Measurements from ENCODE around the gene REPS1. TPM values are rescaled to one million over a fixed set of nuclear protein-coding genes. Genes with fewer than 3 reads are reported as not detected.

Gene REPS1
- total RNA-seq, 1 donor from 2014 or later: 32.2 TPM

GRCh38 chr6:138964012-138964411, 24.0 kb downstream of the REPS1 start:
- H3K4me1 Mint-ChIP-seq (ENCODE audit: unreplicated experiment): peaks cover 4% of the 10 kb centered on the region
- no peak overlapping the region for H3K27ac Mint-ChIP-seq (ENCODE audit: unreplicated experiment)
- no peaks in the 10 kb centered on the region for H3K36me3 Mint-ChIP-seq (ENCODE audit: unreplicated experiment)
- no peaks in the 10 kb centered on the region for H3K27me3 Mint-ChIP-seq (ENCODE audit: unreplicated experiment)
- no peak for TF ChIP-seq CTCF (IDR thresholded peaks at IDR 0.05)
- H3K9me3 Mint-ChIP-seq (ENCODE audit: unreplicated experiment): no peaks in the 10 kb centered on the region
- H3K4me3 Mint-ChIP-seq (ENCODE audit: unreplicated experiment): no peak overlapping the region
- no peak for DNase-seq (ENCODE audit: extremely low spot score, unreplicated experiment)

DNA sequence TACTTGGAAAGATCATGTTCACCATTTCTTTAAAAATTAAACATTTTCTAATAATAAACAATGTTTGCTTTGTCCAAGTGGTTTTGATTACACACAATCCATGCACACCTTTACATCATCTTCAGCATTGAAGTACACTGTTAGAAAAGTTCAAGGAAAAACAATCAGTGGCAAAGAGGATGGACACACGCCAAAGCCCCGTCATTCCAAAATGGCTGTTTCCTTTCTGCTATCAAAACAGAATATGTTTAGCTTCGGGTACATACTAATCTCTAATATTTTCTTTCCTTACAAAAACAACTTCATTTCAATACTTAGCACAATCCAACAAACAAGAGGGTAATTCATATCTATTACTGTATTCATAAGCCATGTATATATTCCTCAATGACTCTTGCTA, 24.5 kb downstream of the REPS1 start:
- Mint-ChIP-seq H3K4me1 (ENCODE audit: unreplicated experiment) (peaks cover 3% of the 10 kb centered on the region), H3K36me3 (ENCODE audit: unreplicated experiment) (no peaks in the 10 kb centered on the region), H3K27me3 (ENCODE audit: unreplicated experiment) (no peaks in the 10 kb centered on the region), H3K4me3 (ENCODE audit: unreplicated experiment) (no peak overlapping the region), H3K9me3 (ENCODE audit: unreplicated experiment) (no peaks in the 10 kb centered on the region), H3K27ac (ENCODE audit: unreplicated experiment) (no peak overlapping the region)
- no peak for TF ChIP-seq CTCF (IDR thresholded peaks at IDR 0.05)
- no peak for DNase-seq (ENCODE audit: extremely low spot score, unreplicated experiment)

- Mint-ChIP-seq H3K27me3 (ENCODE audit: unreplicated experiment) (no peaks in the 10 kb centered on the region), H3K4me3 (ENCODE audit: unreplicated experiment) (no peak overlapping the region), H3K27ac (ENCODE audit: unreplicated experiment) (no peak overlapping the region), H3K4me1 (ENCODE audit: unreplicated experiment) (peaks cover 5% of the 10 kb centered on the region), H3K9me3 (ENCODE audit: unreplicated experiment) (no peaks in the 10 kb centered on the region), H3K36me3 (ENCODE audit: unreplicated experiment) (no peaks in the 10 kb centered on the region)
- TF ChIP-seq CTCF (IDR thresholded peaks at IDR 0.05): no peak
- DNase-seq (ENCODE audit: extremely low spot score, unreplicated experiment): no peak
Observed at GRCh38 chr6:138963119-138963518, 24.9 kb downstream of the REPS1 start.

DNA sequence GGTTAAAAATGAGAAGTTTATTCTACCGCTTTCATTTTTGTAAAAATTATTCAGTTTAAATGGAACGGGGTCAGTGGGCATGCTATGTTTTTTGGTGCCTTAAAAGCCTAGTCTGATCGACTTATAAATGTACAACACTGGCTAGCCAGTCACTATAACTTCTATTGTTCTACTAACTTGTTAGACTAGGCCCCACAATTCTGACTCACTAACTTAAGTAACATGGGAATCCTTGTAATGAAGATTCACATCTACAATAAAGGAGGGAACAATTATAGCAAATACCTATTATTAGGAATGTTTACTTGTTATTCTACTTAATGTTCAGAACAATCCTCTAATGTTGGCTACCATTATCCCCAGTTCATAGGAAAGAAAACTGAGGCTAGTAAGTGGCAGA, 28.5 kb downstream of the REPS1 start:
- peaks cover 24% of the 10 kb centered on the region for H3K4me1 Mint-ChIP-seq (ENCODE audit: unreplicated experiment)
- no peaks in the 10 kb centered on the region for H3K9me3 Mint-ChIP-seq (ENCODE audit: unreplicated experiment)
- H3K36me3 Mint-ChIP-seq (ENCODE audit: unreplicated experiment): no peaks in the 10 kb centered on the region

DNA sequence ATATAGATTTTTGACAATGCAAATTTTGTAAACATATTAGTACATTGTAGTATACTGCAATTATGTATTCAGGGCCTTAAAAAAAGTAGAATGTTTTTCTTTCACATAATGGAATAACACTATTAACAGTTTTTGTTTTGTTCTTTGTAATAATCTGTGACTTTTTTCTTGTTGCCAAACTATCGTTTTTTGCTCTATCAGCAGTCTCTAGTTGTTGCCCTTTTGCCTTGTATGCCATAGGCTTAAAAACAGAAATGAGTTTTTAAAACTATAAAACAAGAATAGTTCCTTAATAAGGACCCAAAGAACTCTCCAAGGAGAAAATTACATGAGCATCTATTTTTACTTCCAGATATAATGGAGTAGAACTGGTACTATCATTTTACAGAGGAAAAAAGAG, 29.5 kb downstream of the REPS1 start:
- Mint-ChIP-seq H3K4me1 (ENCODE audit: unreplicated experiment) (peaks cover 24% of the 10 kb centered on the region), H3K9me3 (ENCODE audit: unreplicated experiment) (peaks cover 4% of the 10 kb centered on the region), H3K4me3 (ENCODE audit: unreplicated experiment) (no peak overlapping the region), H3K36me3 (ENCODE audit: unreplicated experiment) (no peaks in the 10 kb centered on the region), H3K27ac (ENCODE audit: unreplicated experiment) (no peak overlapping the region), H3K27me3 (ENCODE audit: unreplicated experiment) (no peaks in the 10 kb centered on the region)
- TF ChIP-seq CTCF (IDR thresholded peaks at IDR 0.05): no peak
- no peak for DNase-seq (ENCODE audit: extremely low spot score, unreplicated experiment)

More for the DNA sequence above, 28.5 kb downstream of the REPS1 start:
- no peak for DNase-seq (ENCODE audit: extremely low spot score, unreplicated experiment)
- no peak for TF ChIP-seq CTCF (IDR thresholded peaks at IDR 0.05)
- Mint-ChIP-seq H3K4me3 (ENCODE audit: unreplicated experiment) (no peak overlapping the region), H3K27me3 (ENCODE audit: unreplicated experiment) (no peaks in the 10 kb centered on the region), H3K27ac (ENCODE audit: unreplicated experiment) (no peak overlapping the region)

Measured in osteocyte (in vitro differentiated cells).